Caco-2 (cell line): ENCODE measurements around the gene AAGAB. TPM values are rescaled to one million over a fixed set of nuclear protein-coding genes. Genes with fewer than 3 reads are reported as not detected.

Experiments used
- BruUV-seq: library from RNA; stranded (reverse); fragments of 400-500 nt; replicated peaks from 2 replicates; lab custom pipeline; 2021; lab: Mats Ljungman, UMichigan
- CTCF ChIA-PET: fragments of 300-600 bp; sonication (Branson Sonifier 250); formaldehyde crosslinking; loops from one replicate; lab custom pipeline; 2022; ENCODE audit warnings: antibody characterized with exemption; lab: Charles Lee
- POLR2A ChIA-PET: fragments of 300-600 bp; sonication (Branson Sonifier 250); formaldehyde crosslinking; loops from one replicate; lab custom pipeline; 2022; ENCODE audit warnings: antibody characterized with exemption; lab: Charles Lee
- DNase-seq, 2 experiments: peaks; one replicate each; pipeline versions ENCODE4 v3.0.0 to v3.0.0-alpha.2; 2020 to 2022
- H3K27me3 ChIP-seq: replicated peaks from 2 replicates; pipeline ENCODE4 v1.6.0; 2011; ENCODE audit warnings: low read length; ENCODE audit not compliant: control insufficient read depth, insufficient read depth
- H3K36me3 ChIP-seq: 2 replicates; pipeline ENCODE4 v1.5.1; 2011; ENCODE audit warnings: low read length; ENCODE audit not compliant: control insufficient read depth, insufficient read depth
- H3K4me1 ChIP-seq: fragments of 250-450 bp; sonication (Bioruptor Pico); 2 replicates; pipeline ENCODE4 v1.5.1; 2020; ENCODE audit warnings: mild to moderate bottlenecking
- H3K4me3 ChIP-seq: 2 replicates; pipeline ENCODE4 v1.5.1; 2011; ENCODE audit warnings: low read depth, mild to moderate bottlenecking, control low read depth, low read length
- H3K9me3 ChIP-seq: fragments of 250-450 bp; sonication (Bioruptor Pico); 2 replicates; pipeline ENCODE4 v1.5.1; 2020; ENCODE audit warnings: mild to moderate bottlenecking, moderate library complexity
- H3K27ac Mint-ChIP-seq: one replicate; pipeline ENCODE4 v1.8.0; 2022; ENCODE audit warnings: mixed read lengths; ENCODE audit not compliant: unreplicated experiment
- H3K27me3 Mint-ChIP-seq: one replicate; pipeline ENCODE4 v1.8.0; 2022; ENCODE audit warnings: mixed read lengths; ENCODE audit not compliant: insufficient read depth, unreplicated experiment
- H3K36me3 Mint-ChIP-seq: one replicate; pipeline ENCODE4 v1.8.0; 2022; ENCODE audit warnings: mild to moderate bottlenecking, mixed read lengths; ENCODE audit not compliant: insufficient read depth, unreplicated experiment
- H3K4me1 Mint-ChIP-seq: one replicate; pipeline ENCODE4 v1.8.0; 2022; ENCODE audit warnings: low read depth, mixed read lengths; ENCODE audit not compliant: unreplicated experiment
- H3K4me3 Mint-ChIP-seq: one replicate; pipeline ENCODE4 v1.8.0; 2022; ENCODE audit warnings: mild to moderate bottlenecking, moderate library complexity, mixed read lengths; ENCODE audit not compliant: unreplicated experiment
- H3K9me3 Mint-ChIP-seq: one replicate; pipeline ENCODE4 v1.8.0; 2022; ENCODE audit warnings: mixed read lengths; ENCODE audit not compliant: unreplicated experiment
- CTCF ChIP-seq, 2 experiments: fragments of 200-600 bp in 1 of 2; IDR thresholded peaks; 1 replicate in 1 of 2; 2 replicates in 1 of 2; pipeline versions ENCODE4 v1.5.1 to v1.8.0; 2011 to 2022; ENCODE audit warnings: antibody characterized with exemption in 1 of 2, control low read depth in 1 of 2, inconsistent platforms in 1 of 2, low read depth in 1 of 2, low read length in 1 of 2, mild to moderate bottlenecking in 1 of 2, moderate library complexity in 1 of 2; ENCODE audit not compliant: insufficient read depth in 1 of 2, severe bottlenecking in 1 of 2, unreplicated experiment in 1 of 2
- intact Hi-C: fragments of 100-400 bp; cut with micrococcal nuclease; formaldehyde crosslinking; loops from one replicate; pipeline ENCODE4 v1.10.0; 2022; ENCODE audit not compliant: unreplicated experiment
- total RNA-seq: library from RNA; stranded (reverse); gene quantifications from 2 replicates; pipeline ENCODE4 v1.2.3, GENCODE V29; 2022

Gene AAGAB
- total RNA-seq, 1 experiment from 2014 or later: 64.6 TPM

- no peaks in the 10 kb centered on the region for H3K9me3 ChIP-seq
- TF ChIP-seq CTCF (IDR thresholded peaks at IDR 0.05; ENCODE audit: insufficient read depth in 1 of 2, low read depth in 1 of 2, low read length in 1 of 2, severe bottlenecking in 1 of 2, unreplicated experiment in 1 of 2): no peak
- no peak overlapping the region for H3K4me3 ChIP-seq
- Mint-ChIP-seq H3K9me3 (no peaks in the 10 kb centered on the region), H3K36me3 (peaks cover 76% of the 10 kb centered on the region), H3K4me1 (no peaks in the 10 kb centered on the region), H3K27me3 (no peaks in the 10 kb centered on the region), H3K4me3 (no peak overlapping the region), H3K27ac (peak overlapping the region; percentile 69)
- ChIA-PET CTCF (interaction anchor here (0.6 to 0.8 kb wide), 2 partner anchors 67 to 212 kb away, joined by 3 to 4 read pairs; no protein-coding TSS in a partner anchor), POLR2A (interaction anchor here (0.6 kb wide), 1 partner anchor 27 kb away, joined by 9 read pairs; no protein-coding TSS in a partner anchor)
- peaks cover 5% of the 10 kb centered on the region; the same call in 1 of the 2 replicates for H3K36me3 ChIP-seq
- DNase-seq: no peak
- no TSS peak for BruUV-seq
- H3K4me1 ChIP-seq: peaks cover 10% of the 10 kb centered on the region; the same call in 1 of the 2 replicates
- H3K27me3 ChIP-seq: no peaks in the 10 kb centered on the region
- intact Hi-C loops: no loop called here
Measured at GRCh38 chr15:67190326-67190725, 64.1 kb downstream of the AAGAB start.

- H3K27me3 ChIP-seq: no peaks in the 10 kb centered on the region
- H3K4me1 ChIP-seq: peaks cover 10% of the 10 kb centered on the region; the same call in 1 of the 2 replicates
- Mint-ChIP-seq H3K9me3 (no peaks in the 10 kb centered on the region), H3K4me1 (no peaks in the 10 kb centered on the region), H3K27me3 (no peaks in the 10 kb centered on the region), H3K4me3 (no peak overlapping the region), H3K36me3 (peaks cover 78% of the 10 kb centered on the region), H3K27ac (peak overlapping the region; percentile 69)
- CTCF ChIA-PET: no interaction called here
- DNase-seq: no peak
- intact Hi-C loops: no loop called here
- BruUV-seq: no TSS peak
- no peaks in the 10 kb centered on the region for H3K9me3 ChIP-seq
- peaks cover 5% of the 10 kb centered on the region for H3K36me3 ChIP-seq
- H3K4me3 ChIP-seq: no peak overlapping the region
- TF ChIP-seq CTCF (IDR thresholded peaks at IDR 0.05; ENCODE audit: insufficient read depth in 1 of 2, low read depth in 1 of 2, low read length in 1 of 2, severe bottlenecking in 1 of 2, unreplicated experiment in 1 of 2): no peak
- POLR2A ChIA-PET: no interaction called here
Measured at GRCh38 chr15:67189326-67190051, 65.0 kb downstream of the AAGAB start.

DNA sequence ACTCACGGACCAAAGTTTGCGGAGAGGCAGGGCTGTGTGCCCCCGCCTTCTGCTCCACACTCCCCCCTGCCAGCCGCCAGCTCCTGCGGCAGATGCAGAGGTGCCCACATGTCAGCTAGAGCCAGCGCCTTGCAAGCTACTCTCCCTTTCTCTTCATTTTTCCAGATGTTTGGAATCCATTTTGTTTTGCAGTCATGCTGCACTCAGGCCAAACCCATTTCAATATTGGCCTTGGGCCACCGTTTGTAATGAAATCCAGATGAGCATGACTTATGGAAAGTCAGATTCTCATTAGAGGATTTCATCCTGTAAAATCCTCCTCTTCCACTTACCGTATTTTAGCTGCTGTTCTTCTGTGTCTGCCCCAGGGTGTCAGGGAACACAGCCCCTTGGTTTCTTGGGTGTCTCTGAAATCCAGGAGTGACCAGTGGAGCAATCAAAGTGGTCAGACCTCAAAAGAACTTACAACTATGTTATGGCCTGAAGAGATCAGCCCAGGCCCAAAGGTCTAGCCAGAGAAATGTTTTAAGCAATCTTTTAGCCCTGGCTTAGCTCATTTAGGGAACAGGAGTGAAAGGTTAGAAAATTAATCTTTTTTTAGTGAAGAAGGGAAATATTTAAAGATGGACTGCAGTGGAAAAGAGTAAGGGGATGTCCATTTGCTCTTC, 65.8 kb downstream of the AAGAB start:
- POLR2A ChIA-PET: no interaction called here
- Mint-ChIP-seq H3K4me1 (peaks cover under 1% of the 10 kb centered on the region), H3K27me3 (no peaks in the 10 kb centered on the region), H3K9me3 (no peaks in the 10 kb centered on the region), H3K27ac (no peak overlapping the region), H3K36me3 (peaks cover 85% of the 10 kb centered on the region), H3K4me3 (no peak overlapping the region)
- no peak overlapping the region for H3K4me3 ChIP-seq
- TF ChIP-seq CTCF (IDR thresholded peaks at IDR 0.05; ENCODE audit: insufficient read depth in 1 of 2, low read depth in 1 of 2, low read length in 1 of 2, severe bottlenecking in 1 of 2, unreplicated experiment in 1 of 2): no peak
- H3K27me3 ChIP-seq: no peaks in the 10 kb centered on the region
- H3K4me1 ChIP-seq: peaks cover 10% of the 10 kb centered on the region; the same call in 1 of the 2 replicates
- intact Hi-C loops: no loop called here
- peaks cover 5% of the 10 kb centered on the region for H3K36me3 ChIP-seq
- no peak for DNase-seq
- CTCF ChIA-PET: no interaction called here
- H3K9me3 ChIP-seq: no peaks in the 10 kb centered on the region
- BruUV-seq: no TSS peak
